LNCaP clone FGC (cell line): ENCODE measurements around the gene GNAO1.

ENCODE experiments used
- DNase-seq: peaks from one replicate; pipeline ENCODE4 v3.0.0-alpha.2; 2011; ENCODE audit warnings: low read depth
- H3K4me3 ChIP-seq: 2 replicates; pipeline ENCODE4 v1.5.1; 2011; ENCODE audit warnings: mild to moderate bottlenecking, low read depth, low read length, control low read depth
- TF ChIP-seq, protein P1 (sequence below): IDR thresholded peaks from 2 replicates; pipeline ENCODE4 v1.5.1; 2012; ENCODE audit warnings: mild to moderate bottlenecking; ENCODE audit not compliant: control insufficient read depth, insufficient read depth; ENCODE audit errors: extremely low read depth

Gene GNAO1

DNA sequence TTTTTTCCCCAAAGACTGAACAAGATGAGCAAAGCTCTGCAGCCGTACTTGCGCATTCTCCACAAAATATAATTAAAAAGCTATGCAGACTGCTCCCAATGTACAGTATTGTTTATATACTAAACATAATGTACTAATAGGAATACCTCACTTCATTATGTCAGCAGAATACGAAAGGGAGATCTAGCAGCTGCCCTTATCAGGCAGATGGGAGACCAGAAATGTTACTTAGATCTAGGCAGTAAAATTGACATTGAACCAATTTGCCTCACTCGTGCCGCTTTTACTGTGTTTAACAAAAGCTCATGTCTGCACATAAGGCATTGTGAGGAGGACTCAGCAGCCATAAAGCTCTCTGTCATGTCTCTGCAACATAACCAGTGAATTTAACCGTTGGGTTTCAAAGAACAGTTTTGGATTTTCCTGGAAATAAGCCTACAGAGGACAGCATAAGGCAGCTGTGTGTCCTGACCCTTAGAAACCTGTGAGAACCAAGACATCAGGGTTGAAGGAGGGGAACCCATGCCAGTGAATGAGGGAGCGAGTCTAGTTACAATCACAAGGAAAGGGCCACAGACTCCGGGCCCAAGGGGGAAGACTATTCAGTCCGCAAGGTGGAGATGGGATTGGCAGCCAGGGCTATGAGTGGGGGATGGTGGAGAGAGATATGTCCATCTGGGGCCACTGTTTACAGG, 71.4 kb downstream of the GNAO1 start:
- TF ChIP-seq, protein P1, sequence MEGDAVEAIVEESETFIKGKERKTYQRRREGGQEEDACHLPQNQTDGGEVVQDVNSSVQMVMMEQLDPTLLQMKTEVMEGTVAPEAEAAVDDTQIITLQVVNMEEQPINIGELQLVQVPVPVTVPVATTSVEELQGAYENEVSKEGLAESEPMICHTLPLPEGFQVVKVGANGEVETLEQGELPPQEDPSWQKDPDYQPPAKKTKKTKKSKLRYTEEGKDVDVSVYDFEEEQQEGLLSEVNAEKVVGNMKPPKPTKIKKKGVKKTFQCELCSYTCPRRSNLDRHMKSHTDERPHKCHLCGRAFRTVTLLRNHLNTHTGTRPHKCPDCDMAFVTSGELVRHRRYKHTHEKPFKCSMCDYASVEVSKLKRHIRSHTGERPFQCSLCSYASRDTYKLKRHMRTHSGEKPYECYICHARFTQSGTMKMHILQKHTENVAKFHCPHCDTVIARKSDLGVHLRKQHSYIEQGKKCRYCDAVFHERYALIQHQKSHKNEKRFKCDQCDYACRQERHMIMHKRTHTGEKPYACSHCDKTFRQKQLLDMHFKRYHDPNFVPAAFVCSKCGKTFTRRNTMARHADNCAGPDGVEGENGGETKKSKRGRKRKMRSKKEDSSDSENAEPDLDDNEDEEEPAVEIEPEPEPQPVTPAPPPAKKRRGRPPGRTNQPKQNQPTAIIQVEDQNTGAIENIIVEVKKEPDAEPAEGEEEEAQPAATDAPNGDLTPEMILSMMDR = no peak
- no peak for DNase-seq
- H3K4me3 ChIP-seq = no peak overlapping the region

DNA sequence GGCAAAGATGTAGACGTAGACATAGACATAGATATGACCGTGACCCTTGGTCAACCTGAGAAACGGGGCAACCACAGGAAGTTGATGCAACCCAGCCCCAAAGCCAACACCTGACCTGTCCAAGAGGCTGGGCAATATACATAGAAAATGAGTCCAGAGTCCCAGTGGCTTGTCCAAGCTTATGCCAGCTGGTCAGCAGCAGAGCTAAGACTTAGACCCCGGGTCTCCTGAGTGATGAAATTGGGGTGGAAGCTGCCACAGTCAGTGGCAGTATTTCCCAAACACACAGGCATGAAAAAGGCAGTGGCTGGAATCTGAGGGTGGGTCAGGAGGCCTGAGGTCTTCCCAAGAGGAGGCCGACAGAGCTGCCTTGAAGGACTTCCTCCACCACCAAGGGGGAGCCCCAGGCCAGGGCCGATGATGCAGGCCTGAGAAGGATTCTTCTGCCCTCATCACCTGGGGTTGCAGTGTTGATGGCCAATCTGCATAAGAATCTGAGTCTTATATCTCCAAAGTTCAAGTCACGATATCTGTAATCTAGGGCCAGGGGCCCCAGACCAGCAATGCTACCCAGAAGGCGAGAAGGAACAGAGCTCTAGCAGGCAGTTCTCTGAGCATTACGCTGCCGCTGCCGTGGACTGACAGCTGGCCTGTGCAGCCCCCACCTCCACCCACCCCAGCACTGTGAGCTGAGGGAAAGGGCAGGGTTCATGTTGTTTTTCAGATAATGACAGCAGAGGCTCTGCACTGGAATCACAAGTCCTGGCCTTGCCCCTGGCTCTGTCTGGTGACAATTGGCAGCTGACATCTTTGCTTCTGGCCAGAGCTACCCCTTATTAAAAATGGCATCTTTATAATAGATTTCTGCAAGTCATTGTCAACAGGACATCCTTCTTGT, 72.7 kb downstream of the GNAO1 start:
- TF ChIP-seq, protein P1 = no peak
- no peak for DNase-seq
- no peak overlapping the region for H3K4me3 ChIP-seq

DNA sequence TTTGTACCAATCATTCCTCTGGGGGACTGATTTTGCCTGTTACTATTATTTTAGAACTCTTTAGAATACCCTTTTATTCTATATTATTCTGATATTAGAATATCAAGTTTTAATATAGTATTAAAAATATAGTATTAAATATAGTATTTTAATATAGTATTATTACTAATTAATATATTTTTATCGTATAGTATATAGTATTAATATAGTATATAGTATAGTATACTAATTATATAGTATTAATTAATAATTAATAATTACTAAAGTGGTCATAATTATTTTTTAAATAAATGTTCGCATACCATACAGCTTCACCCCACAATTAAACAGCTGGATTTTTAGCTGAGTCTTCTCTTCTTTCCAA, 73.3 kb downstream of the GNAO1 start:
- TF ChIP-seq, protein P1 = no peak
- no peak for DNase-seq
- no peak overlapping the region for H3K4me3 ChIP-seq

DNA sequence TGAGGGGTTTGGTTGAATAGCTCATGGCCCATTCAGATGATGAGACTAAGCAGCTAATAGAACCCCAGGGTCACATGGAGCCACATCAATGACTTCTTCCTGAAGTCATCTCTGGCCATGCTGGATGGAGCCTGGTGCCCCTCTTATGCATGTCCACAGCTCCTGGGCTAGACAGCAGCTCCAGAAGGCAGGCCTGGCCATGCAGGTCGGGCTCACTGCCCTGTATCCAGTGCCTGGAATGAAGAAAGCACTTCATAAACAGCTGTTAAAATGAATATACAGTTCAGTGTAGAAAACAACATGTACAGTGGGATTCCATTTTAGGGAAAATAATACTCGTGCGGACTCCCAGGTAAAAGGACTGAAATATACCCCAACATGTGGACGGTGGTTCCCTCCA, 73.9 kb downstream of the GNAO1 start:
- no peak for DNase-seq
- TF ChIP-seq, protein P1 = no peak
- no peak overlapping the region for H3K4me3 ChIP-seq

DNA sequence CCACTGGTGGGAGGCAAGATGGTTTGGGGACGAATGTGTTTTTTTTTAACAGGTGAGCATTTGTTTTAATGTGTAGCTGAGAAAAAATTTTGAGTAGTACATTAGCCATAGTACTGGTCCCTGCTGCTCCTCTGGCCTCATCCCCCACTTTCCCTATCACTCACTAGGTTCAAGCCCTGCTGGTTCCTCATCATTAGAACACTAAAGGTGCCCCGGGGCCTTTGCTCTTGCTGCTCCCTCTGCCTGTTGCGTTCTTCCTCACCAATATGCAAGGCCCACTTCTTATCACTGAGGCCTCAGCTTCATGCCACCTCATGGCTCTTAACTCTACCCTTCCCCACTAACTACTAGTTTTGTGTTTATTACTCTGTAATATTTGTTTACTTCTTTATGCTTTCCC, 74.5 kb downstream of the GNAO1 start:
- DNase-seq = no peak
- TF ChIP-seq, protein P1 = no peak
- no peak overlapping the region for H3K4me3 ChIP-seq

- no peak overlapping the region for H3K4me3 ChIP-seq
- DNase-seq = no peak
- TF ChIP-seq, protein P1 = no peak
Measured at GRCh38 chr16:56266641-56267607, 75.6 kb downstream of the GNAO1 start.
